CD14-positive monocyte (primary cell): ENCODE measurements around the gene ZRANB3. TPM values are rescaled to one million over a fixed set of nuclear protein-coding genes. Genes with fewer than 3 reads are reported as not detected.

ENCODE experiments used
- DNase-seq, 3 donors: peaks; one replicate each; pipeline ENCODE4 v3.0.0-alpha.2; 2011 to 2022
- H2AFZ ChIP-seq: 2 replicates; pipeline ENCODE4 v1.6.0; 2012; ENCODE audit warnings: mild to moderate bottlenecking, low read depth, low read length, inconsistent platforms; ENCODE audit not compliant: insufficient read depth, poor library complexity, severe bottlenecking
- H3K27ac ChIP-seq, 2 donors: 1 replicate in 1 of 2; 2 replicates in 1 of 2; pipeline ENCODE4 v1.5.1; 2012 to 2013; ENCODE audit warnings: low read length in 2 of 2, control low read depth in 1 of 2, inconsistent platforms in 1 of 2, low read depth in 1 of 2, mild to moderate bottlenecking in 1 of 2
- H3K27me3 ChIP-seq, 2 donors: one replicate each; pipeline versions ENCODE4 v1.6.0 to v1.6.1; 2011 to 2013; ENCODE audit warnings: low read length in 2 of 2; ENCODE audit not compliant: control insufficient read depth in 2 of 2, insufficient read depth in 2 of 2
- H3K36me3 ChIP-seq, 2 donors: replicated peaks in 1 of 2; 1 replicate in 1 of 2; 2 replicates in 1 of 2; pipeline versions ENCODE4 v1.5.1 to v1.6.1; 2012 to 2013; ENCODE audit warnings: low read length in 2 of 2, control low read depth in 1 of 2, inconsistent platforms in 1 of 2, mild to moderate bottlenecking in 1 of 2; ENCODE audit not compliant: insufficient read depth in 2 of 2, control insufficient read depth in 1 of 2
- H3K4me1 ChIP-seq, 2 donors: 1 replicate in 1 of 2; 2 replicates in 1 of 2; pipeline versions ENCODE4 v1.5.1 to v1.6.1; 2012 to 2013; ENCODE audit warnings: low read length in 2 of 2, control low read depth in 1 of 2, inconsistent platforms in 1 of 2, mild to moderate bottlenecking in 1 of 2, moderate library complexity in 1 of 2; ENCODE audit not compliant: insufficient read depth in 2 of 2, control insufficient read depth in 1 of 2
- H3K4me2 ChIP-seq: replicated peaks from 2 replicates; pipeline ENCODE3; 2012; ENCODE audit warnings: low read length, moderate library complexity, mild to moderate bottlenecking; ENCODE audit not compliant: poor library complexity, severe bottlenecking; ENCODE audit errors: extremely low read depth
- H3K4me3 ChIP-seq, 3 experiments: fragments of 200-600 bp in 1 of 3; sonication (generic) in 1 of 3; replicated peaks in 1 of 3; 1 replicate in 2 of 3; 2 replicates in 1 of 3; pipeline ENCODE4 v1.5.1; 2011 to 2013; ENCODE audit warnings: low read length in 3 of 3, mild to moderate bottlenecking in 3 of 3, control low read depth in 2 of 3, low read depth in 2 of 3, inconsistent platforms in 1 of 3, moderate library complexity in 1 of 3
- H3K79me2 ChIP-seq: 2 replicates; pipeline ENCODE4 v1.6.0; 2012; ENCODE audit warnings: mild to moderate bottlenecking, control low read depth, inconsistent platforms, low read length, moderate library complexity; ENCODE audit not compliant: insufficient read depth
- H3K9ac ChIP-seq: 2 replicates; pipeline ENCODE4 v1.6.0; 2017; ENCODE audit warnings: low read length, mild to moderate bottlenecking; ENCODE audit not compliant: insufficient read depth, poor library complexity, severe bottlenecking
- H3K9me3 ChIP-seq, 2 donors: replicated peaks in 1 of 2; 1 replicate in 1 of 2; 2 replicates in 1 of 2; pipeline versions ENCODE4 v1.5.1 to v1.6.1; 2012 to 2013; ENCODE audit warnings: low read length in 2 of 2, control low read depth in 1 of 2; ENCODE audit not compliant: control insufficient read depth in 1 of 2, insufficient read depth in 1 of 2
- H4K20me1 ChIP-seq: 2 replicates; pipeline ENCODE4 v1.6.0; 2012; ENCODE audit warnings: mild to moderate bottlenecking, low read length, control low read depth, moderate library complexity; ENCODE audit not compliant: insufficient read depth
- H3K27ac Mint-ChIP-seq, 7 donors: one replicate each; pipeline ENCODE4 v1.8.0; 2020; ENCODE audit warnings: mild to moderate bottlenecking in 7 of 7, mixed read lengths in 7 of 7, moderate library complexity in 6 of 7, inconsistent platforms in 2 of 7
- H3K27me3 Mint-ChIP-seq, 3 donors: one replicate each; pipeline ENCODE4 v1.8.0; 2021 to 2022; ENCODE audit warnings: low read depth in 3 of 3, mild to moderate bottlenecking in 3 of 3, mixed read lengths in 3 of 3, moderate library complexity in 3 of 3, inconsistent platforms in 1 of 3
- H3K36me3 Mint-ChIP-seq, 2 donors: one replicate each; pipeline ENCODE4 v1.8.0; 2020; ENCODE audit warnings: mixed read lengths in 2 of 2, inconsistent platforms in 1 of 2, mild to moderate bottlenecking in 1 of 2
- H3K4me1 Mint-ChIP-seq: one replicate; pipeline ENCODE4 v1.8.0; 2020; ENCODE audit warnings: mild to moderate bottlenecking, mixed read lengths
- H3K4me3 Mint-ChIP-seq, 2 donors: one replicate each; pipeline ENCODE4 v1.8.0; 2020; ENCODE audit warnings: mild to moderate bottlenecking in 2 of 2, mixed read lengths in 2 of 2, moderate library complexity in 1 of 2
- H3K9me3 Mint-ChIP-seq, 7 donors: one replicate each; pipeline ENCODE4 v1.8.0; 2020 to 2022; ENCODE audit warnings: mixed read lengths in 7 of 7, mild to moderate bottlenecking in 6 of 7, moderate library complexity in 6 of 7, inconsistent platforms in 2 of 7
- CTCF ChIP-seq: fragments of 200-600 bp; IDR thresholded peaks from one replicate; pipeline ENCODE4 v1.8.0; 2022; ENCODE audit warnings: antibody characterized with exemption, mild to moderate bottlenecking
- WGBS: methylation state at CpG from one replicate; pipeline ENCODE4 v1.1.5; 2013; ENCODE audit warnings: missing lambda C conversion rate; ENCODE audit not compliant: insufficient coverage; 5-methylcytosine and 5-hydroxymethylcytosine counted together
- intact Hi-C, 2 donors: fragments of 100-400 bp; cut with micrococcal nuclease; formaldehyde crosslinking; loops; one replicate each; pipeline versions ENCODE4 v1.15.0 to v1.15.1; 2023
- polyA plus RNA-seq, 3 donors: library from polyadenylated mRNA; depleted of rRNA in 1 of 3; unstranded in 2 of 3; stranded (reverse) in 1 of 3; fragments of 300-500 nt in 2 of 3; fragments of >200 nt in 1 of 3; fragmentation: Illumina TruSeq in 2 of 3; gene quantifications; 1 replicate in 2 of 3; 2 replicates in 1 of 3; pipeline ENCODE4 v1.2.3, GENCODE V29; 2012 to 2021

The ZRANB3 gene
- polyA plus RNA-seq, 3 donors: 0.47 to 3.5 (median 0.64) TPM

GRCh38 chr2:135179689-135180088 lies 351.3 kb downstream of the ZRANB3 start:
- H3K79me2 ChIP-seq: no peaks in the 10 kb centered on the region
- no peak overlapping the region for H3K27ac ChIP-seq
- DNase-seq: no peak
- H3K9ac ChIP-seq: no peak overlapping the region
- WGBS: no CpG with 5 or more reads among the region's 1 CpG
- Mint-ChIP-seq H3K27ac (no peak overlapping the region), H3K36me3 (peaks cover 21 to 30% of the 10 kb centered on the region in 2 donors), H3K9me3 (peaks cover 8 to 19% (median 13%) of the 10 kb centered on the region in 7 donors), H3K4me3 (no peak overlapping the region), H3K4me1 (no peaks in the 10 kb centered on the region), H3K27me3 (no peaks in the 10 kb centered on the region)
- H3K4me1 ChIP-seq: no peaks in the 10 kb centered on the region
- H4K20me1 ChIP-seq: no peaks in the 10 kb centered on the region
- TF ChIP-seq CTCF: no peak
- H3K27me3 ChIP-seq: no peaks in the 10 kb centered on the region
- no peak overlapping the region for H3K4me3 ChIP-seq
- peaks cover 0 to 14% of the 10 kb centered on the region in 2 donors for H3K9me3 ChIP-seq
- peaks cover 11 to 26% of the 10 kb centered on the region in 2 donors for H3K36me3 ChIP-seq
- intact Hi-C loops: no loop called here
- no peak overlapping the region for H3K4me2 ChIP-seq
- no peak overlapping the region for H2AFZ ChIP-seq

GRCh38 chr2:135175177-135175576 lies 355.8 kb downstream of the ZRANB3 start:
- Histone ChIP-seq H3K9ac (no peak overlapping the region), H4K20me1 (no peaks in the 10 kb centered on the region), H3K4me2 (no peak overlapping the region), H3K4me3 (no peak overlapping the region), H3K4me1 (no peaks in the 10 kb centered on the region), H3K79me2 (no peaks in the 10 kb centered on the region), H3K9me3 (peaks cover 0 to 16% of the 10 kb centered on the region in 2 donors), H2AFZ (no peak overlapping the region), H3K27ac (no peak overlapping the region), H3K36me3 (peaks cover 33 to 71% of the 10 kb centered on the region in 2 donors), H3K27me3 (no peaks in the 10 kb centered on the region)
- 100% methylated on average over 1 of the region's 3 CpGs for WGBS
- H3K4me3 Mint-ChIP-seq: no peak overlapping the region
- DNase-seq: no peak
- H3K9me3 Mint-ChIP-seq: peaks cover 11 to 28% (median 17%) of the 10 kb centered on the region in 7 donors
- intact Hi-C loops: no loop called here
- H3K4me1 Mint-ChIP-seq: no peaks in the 10 kb centered on the region
- H3K27me3 Mint-ChIP-seq: no peaks in the 10 kb centered on the region
- no peak overlapping the region for H3K27ac Mint-ChIP-seq
- no peak for TF ChIP-seq CTCF
- H3K36me3 Mint-ChIP-seq: peaks cover 50 to 73% of the 10 kb centered on the region in 2 donors
